Chondrocyte (in vitro differentiated cells): ENCODE measurements around the gene PYGM. TPM values are rescaled to one million over a fixed set of nuclear protein-coding genes. Genes with fewer than 3 reads are reported as not detected.

ENCODE experiments used
- DNase-seq: peaks from one replicate; pipeline ENCODE4 v3.0.0; 2021; ENCODE audit warnings: mixed read lengths, low spot score
- H3K27ac Mint-ChIP-seq: one replicate; pipeline ENCODE4 v1.8.0; 2021; ENCODE audit warnings: mild to moderate bottlenecking, moderate library complexity, mixed read lengths; ENCODE audit not compliant: unreplicated experiment
- H3K27me3 Mint-ChIP-seq: 2 replicates; pipeline ENCODE4 v1.8.0; 2021; ENCODE audit warnings: low read depth, mixed read lengths
- H3K36me3 Mint-ChIP-seq: 2 replicates; pipeline ENCODE4 v1.8.0; 2021; ENCODE audit warnings: low read depth, mixed read lengths
- H3K4me1 Mint-ChIP-seq: 2 replicates; pipeline ENCODE4 v1.8.0; 2021; ENCODE audit warnings: low read depth, mild to moderate bottlenecking, mixed read lengths
- H3K4me3 Mint-ChIP-seq: one replicate; pipeline ENCODE4 v1.8.0; 2021; ENCODE audit warnings: mild to moderate bottlenecking, moderate library complexity, mixed read lengths; ENCODE audit not compliant: unreplicated experiment
- H3K9me3 Mint-ChIP-seq: 2 replicates; pipeline ENCODE4 v1.8.0; 2021; ENCODE audit warnings: low read depth, mixed read lengths
- total RNA-seq: library from RNA; stranded (reverse); gene quantifications from 3 replicates; pipeline ENCODE4 v1.2.1, GENCODE V29; 2021
- TF ChIP-seq, protein P1 (sequence below): fragments of 200-600 bp; sonication (generic); IDR thresholded peaks from 2 replicates; pipeline ENCODE4 v1.5.0; 2021; ENCODE audit warnings: antibody characterized with exemption, mild to moderate bottlenecking, moderate library complexity

Gene PYGM
- total RNA-seq, 1 donor from 2014 or later: 1.6 TPM

DNA sequence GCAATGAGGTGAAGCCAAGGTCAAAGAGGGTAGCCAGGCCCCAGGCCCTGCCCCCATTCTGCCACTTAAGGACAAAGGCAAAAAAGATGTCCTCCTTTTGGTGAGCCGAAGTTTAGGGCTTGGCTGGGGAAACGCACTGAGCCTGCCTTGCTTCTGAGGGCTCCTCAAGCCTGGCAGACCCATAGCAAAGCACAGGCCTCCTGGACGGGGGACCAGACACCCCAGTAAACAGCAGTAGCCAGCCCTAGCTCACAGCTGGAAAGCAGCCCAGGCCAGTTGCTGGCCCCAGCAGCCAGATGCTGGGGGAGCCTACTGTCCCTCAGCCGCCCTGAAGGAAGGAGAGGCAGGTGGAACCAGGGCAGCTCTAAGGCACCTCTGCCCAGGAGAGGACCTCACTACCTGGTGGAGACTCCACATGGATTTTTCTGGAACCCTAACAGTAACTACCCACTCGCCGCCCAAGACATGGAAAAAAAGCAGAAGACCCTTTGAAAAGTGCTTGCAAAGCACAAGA, 3.8 kb upstream of the PYGM start:
- TF ChIP-seq, protein P1, sequence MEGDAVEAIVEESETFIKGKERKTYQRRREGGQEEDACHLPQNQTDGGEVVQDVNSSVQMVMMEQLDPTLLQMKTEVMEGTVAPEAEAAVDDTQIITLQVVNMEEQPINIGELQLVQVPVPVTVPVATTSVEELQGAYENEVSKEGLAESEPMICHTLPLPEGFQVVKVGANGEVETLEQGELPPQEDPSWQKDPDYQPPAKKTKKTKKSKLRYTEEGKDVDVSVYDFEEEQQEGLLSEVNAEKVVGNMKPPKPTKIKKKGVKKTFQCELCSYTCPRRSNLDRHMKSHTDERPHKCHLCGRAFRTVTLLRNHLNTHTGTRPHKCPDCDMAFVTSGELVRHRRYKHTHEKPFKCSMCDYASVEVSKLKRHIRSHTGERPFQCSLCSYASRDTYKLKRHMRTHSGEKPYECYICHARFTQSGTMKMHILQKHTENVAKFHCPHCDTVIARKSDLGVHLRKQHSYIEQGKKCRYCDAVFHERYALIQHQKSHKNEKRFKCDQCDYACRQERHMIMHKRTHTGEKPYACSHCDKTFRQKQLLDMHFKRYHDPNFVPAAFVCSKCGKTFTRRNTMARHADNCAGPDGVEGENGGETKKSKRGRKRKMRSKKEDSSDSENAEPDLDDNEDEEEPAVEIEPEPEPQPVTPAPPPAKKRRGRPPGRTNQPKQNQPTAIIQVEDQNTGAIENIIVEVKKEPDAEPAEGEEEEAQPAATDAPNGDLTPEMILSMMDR: no peak
- peak; percentile 49 for DNase-seq
- peaks cover 43% of the 10 kb centered on the region for H3K4me1 Mint-ChIP-seq
- H3K9me3 Mint-ChIP-seq: no peaks in the 10 kb centered on the region
- H3K27me3 Mint-ChIP-seq: no peaks in the 10 kb centered on the region
- H3K36me3 Mint-ChIP-seq: peaks cover 42% of the 10 kb centered on the region
- H3K27ac Mint-ChIP-seq: peak overlapping the region; percentile 43
- no peak overlapping the region for H3K4me3 Mint-ChIP-seq

DNA sequence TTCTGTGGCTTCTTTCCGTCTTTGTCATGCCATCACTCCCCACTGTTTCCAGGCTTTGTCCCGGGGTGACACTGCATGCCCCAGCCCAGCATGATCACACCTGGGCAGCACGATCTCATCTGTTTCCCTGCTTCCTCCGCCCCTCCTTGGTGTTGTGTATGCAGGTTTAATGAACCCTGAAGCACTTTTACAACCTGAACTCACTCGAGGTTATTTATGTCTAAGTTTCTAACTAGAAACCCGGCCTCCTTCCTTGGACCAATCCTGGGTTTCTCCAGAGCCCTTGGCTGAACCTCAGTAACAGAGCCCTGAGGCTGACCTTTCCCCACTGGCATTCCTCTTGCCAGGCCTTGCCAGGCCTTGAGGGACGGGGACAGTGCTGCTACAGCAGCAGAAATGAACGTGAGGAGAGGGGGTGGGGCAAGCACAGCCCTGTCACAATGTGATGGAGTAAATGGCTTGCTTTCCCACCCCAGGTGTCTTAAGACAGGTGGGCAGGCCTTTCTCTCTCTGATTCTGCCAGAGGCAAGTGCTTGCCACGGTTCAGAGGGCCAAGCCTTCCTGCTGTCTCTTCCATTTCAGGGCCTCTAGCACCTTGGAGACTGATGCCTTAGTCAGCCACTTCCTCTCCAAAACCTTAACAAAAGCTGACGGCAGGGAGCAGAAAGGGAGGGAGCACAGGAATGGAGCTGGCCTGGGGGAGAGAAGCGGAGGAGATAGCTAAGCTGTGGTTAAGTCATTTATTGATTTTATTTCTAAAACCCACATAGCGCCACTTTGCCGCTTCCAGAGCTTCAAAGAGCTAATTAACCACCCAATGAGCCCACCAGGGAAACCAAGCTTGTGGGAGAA, 3.1 kb upstream of the PYGM start:
- Mint-ChIP-seq H3K27ac (peak overlapping the region; percentile 32), H3K36me3 (peaks cover 35% of the 10 kb centered on the region), H3K4me1 (peaks cover 43% of the 10 kb centered on the region), H3K4me3 (no peak overlapping the region), H3K27me3 (no peaks in the 10 kb centered on the region), H3K9me3 (no peaks in the 10 kb centered on the region)
- TF ChIP-seq, protein P1: no peak
- peak; percentile 41 for DNase-seq

DNA sequence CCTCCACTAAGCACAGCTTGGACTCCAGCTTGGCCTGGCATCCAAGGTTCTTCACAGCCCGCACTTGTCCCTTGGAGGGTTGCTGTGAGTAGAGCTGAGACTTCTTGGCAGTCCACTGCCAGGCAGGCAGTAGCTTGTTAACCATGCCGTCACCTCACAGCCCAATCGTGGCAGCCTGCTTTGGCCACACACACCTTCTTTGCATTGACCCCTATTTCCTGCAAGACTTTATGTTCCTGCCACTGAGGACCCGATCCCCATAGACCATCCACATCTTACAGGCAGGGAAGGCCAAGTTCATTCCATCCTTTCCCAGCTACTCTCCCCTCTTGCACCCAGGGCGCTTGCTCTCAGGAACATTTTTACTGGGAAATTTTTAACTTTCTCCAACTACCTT, 2.5 kb upstream of the PYGM start:
- no peaks in the 10 kb centered on the region for H3K9me3 Mint-ChIP-seq

DNA sequence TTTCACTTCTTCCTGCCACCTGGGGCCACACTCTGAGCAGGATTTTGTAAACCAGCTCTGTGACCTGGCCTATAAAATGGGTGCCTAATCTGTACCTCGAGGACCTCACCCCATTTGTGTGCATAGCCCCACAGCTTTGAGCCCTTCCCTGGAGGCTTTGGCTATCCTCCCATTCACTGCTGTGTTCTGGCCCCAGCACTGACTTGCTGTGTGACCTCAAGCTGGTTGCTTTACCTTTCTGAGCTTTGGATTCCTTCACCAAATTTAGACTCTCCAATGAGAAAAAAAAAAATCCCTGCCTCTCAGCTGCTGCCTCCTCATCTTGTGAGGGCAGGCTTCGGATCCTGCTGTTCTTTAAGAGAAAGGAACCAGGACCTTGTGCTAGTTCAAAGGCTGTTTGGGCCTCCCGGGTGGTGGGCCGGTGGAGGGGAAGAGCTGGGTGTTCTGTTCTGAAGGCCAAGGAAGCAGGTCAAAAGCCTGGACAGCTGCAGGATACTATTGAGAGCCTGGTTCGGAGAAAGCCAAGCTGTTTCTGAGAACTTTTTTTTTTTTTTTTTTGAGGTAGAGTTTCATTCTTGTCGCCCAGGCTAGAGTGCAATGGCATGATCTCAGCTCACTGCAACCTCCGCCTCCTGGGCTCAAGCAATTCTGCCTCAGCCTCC, 1.1 kb upstream of the PYGM start:
- H3K4me1 Mint-ChIP-seq: peaks cover 43% of the 10 kb centered on the region
- H3K36me3 Mint-ChIP-seq: peaks cover 24% of the 10 kb centered on the region
- no peak overlapping the region for H3K4me3 Mint-ChIP-seq
- H3K9me3 Mint-ChIP-seq: no peaks in the 10 kb centered on the region
- TF ChIP-seq, protein P1: no peak
- peak overlapping the region; percentile 22 for H3K27ac Mint-ChIP-seq
- H3K27me3 Mint-ChIP-seq: no peaks in the 10 kb centered on the region
- no peak for DNase-seq

More for the DNA sequence above, 2.5 kb upstream of the PYGM start:
- Mint-ChIP-seq H3K4me3 (no peak overlapping the region), H3K36me3 (peaks cover 30% of the 10 kb centered on the region), H3K27me3 (no peaks in the 10 kb centered on the region), H3K4me1 (peaks cover 43% of the 10 kb centered on the region), H3K27ac (peak overlapping the region; percentile 41)
- DNase-seq: no peak
- TF ChIP-seq, protein P1: no peak

DNA sequence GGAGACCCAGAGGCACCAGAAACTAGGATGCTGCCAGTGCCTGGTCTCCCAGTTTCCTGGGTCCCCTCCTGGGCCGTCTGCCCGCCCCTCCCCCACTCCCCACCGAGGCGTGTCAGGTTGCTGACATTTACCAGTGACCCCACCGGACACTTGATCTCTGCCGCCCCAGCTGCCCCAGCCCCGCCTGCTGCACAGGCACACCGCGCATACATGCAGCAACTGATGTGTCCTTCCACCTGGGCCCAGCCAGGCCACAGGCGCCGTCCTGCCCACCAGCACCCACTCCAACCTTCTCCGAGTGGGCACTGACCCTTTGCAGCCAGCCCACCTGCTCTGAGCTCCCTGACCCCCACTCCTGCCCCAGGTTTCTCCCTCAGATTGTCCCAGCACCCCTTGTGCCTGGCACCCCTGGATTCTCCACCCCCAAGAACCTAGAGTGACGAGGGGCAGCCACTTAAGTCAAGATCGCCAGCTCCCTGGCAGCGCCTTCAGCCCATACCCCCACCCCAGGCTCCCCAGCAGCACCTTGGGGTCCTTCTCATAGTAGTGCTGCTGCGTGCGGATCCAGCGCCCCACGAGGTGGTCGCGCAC, 548 bp downstream of the PYGM start:
- Mint-ChIP-seq H3K27ac (peak overlapping the region; percentile 63), H3K9me3 (no peaks in the 10 kb centered on the region), H3K4me3 (peak overlapping the region; percentile 28), H3K4me1 (peaks cover 34% of the 10 kb centered on the region), H3K27me3 (no peaks in the 10 kb centered on the region), H3K36me3 (peaks cover 13% of the 10 kb centered on the region)
- DNase-seq: peak; percentile 82
- TF ChIP-seq, protein P1: no peak
